KOPT-K1 (cell line): ENCODE measurements around the gene CHSY3.

Source experiments
- H3K27ac ChIP-seq: fragments of 200-600 bp; sonication (generic); 2 replicates; pipeline ENCODE4 v1.5.1; 2016; ENCODE audit warnings: antibody characterized with exemption, mild to moderate bottlenecking, low read depth, low read length; ENCODE audit not compliant: poor library complexity, severe bottlenecking
- H3K36me3 ChIP-seq: fragments of 200-600 bp; sonication (generic); 2 replicates; pipeline ENCODE4 v1.5.1; 2017; ENCODE audit warnings: antibody characterized with exemption, mild to moderate bottlenecking, low read length, moderate library complexity; ENCODE audit not compliant: insufficient read depth
- H3K9me3 ChIP-seq: fragments of 200-600 bp; sonication (generic); 2 replicates; pipeline ENCODE4 v1.5.1; 2017; ENCODE audit warnings: antibody characterized with exemption, low read length, mild to moderate bottlenecking; ENCODE audit not compliant: insufficient read depth, poor library complexity, severe bottlenecking

Gene CHSY3

GRCh38 chr5:129904102-129904666 lies at the start of gene CHSY3:
Gene CHSY3, plus strand, starts transcription at chr5:129904465.
- Histone ChIP-seq H3K27ac (no peak within 1 kb of the TSS), H3K36me3 (no peaks in the 10 kb centered on the region), H3K9me3 (no peaks in the 10 kb centered on the region)

DNA sequence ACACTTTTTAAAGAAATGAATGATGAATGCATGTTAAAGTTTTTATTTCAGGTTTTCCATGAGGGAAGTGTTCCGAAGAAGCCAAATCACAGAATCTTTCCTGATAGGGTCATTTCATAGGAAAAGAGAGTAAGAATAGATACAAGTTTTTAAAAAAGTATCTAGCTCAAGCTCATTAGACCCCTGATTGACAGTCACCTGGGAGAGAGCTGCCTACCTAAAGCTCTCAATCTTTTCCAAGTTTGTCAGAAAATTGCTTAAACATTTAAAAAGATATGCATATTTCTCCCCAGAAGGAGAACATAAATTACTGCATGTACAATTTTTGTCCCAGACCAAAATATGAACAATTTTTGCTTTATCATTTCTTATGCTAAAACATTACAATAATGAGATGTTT lies 47.9 kb upstream of the CHSY3 start:
- H3K36me3 ChIP-seq: no peaks in the 10 kb centered on the region
- no peaks in the 10 kb centered on the region for H3K9me3 ChIP-seq
- H3K27ac ChIP-seq: no peak overlapping the region

GRCh38 chr5:129857116-129857515 lies 47.1 kb upstream of the CHSY3 start:
- Histone ChIP-seq H3K36me3 (no peaks in the 10 kb centered on the region), H3K27ac (no peak overlapping the region), H3K9me3 (no peaks in the 10 kb centered on the region)

DNA sequence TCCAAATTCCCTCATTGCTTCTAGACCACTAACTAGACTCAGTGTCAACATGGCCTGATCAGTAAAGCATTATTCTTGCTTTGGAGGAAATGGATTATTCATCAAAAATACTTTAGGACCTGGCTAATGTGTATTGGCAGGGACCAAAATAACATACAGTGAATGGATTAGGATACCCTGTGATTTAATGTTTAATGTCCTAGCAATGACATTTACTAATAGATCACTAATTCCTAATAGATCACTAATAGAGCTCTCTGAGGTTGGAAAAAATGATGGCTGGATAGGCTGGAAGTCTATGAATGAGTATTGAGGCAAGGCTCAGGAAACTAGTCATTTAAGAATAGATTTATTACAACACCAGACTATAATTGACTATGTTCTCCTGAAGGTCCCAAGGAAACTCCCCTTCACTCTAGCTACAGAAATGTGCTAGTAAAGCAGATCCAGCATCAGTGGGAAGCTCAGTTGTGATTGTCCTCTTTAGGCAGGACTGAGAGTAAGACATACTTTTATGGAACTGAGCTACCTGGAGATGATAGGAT lies 46.1 kb upstream of the CHSY3 start:
- H3K9me3 ChIP-seq: no peaks in the 10 kb centered on the region
- no peaks in the 10 kb centered on the region for H3K36me3 ChIP-seq
- no peak overlapping the region for H3K27ac ChIP-seq

GRCh38 chr5:129884322-129884721 lies 19.9 kb upstream of the CHSY3 start:
- no peak overlapping the region for H3K27ac ChIP-seq
- H3K36me3 ChIP-seq: no peaks in the 10 kb centered on the region
- no peaks in the 10 kb centered on the region for H3K9me3 ChIP-seq

- H3K27ac ChIP-seq: no peak overlapping the region
- H3K9me3 ChIP-seq: no peaks in the 10 kb centered on the region
- H3K36me3 ChIP-seq: no peaks in the 10 kb centered on the region
Measured at GRCh38 chr5:129899454-129899853, 4.8 kb upstream of the CHSY3 start.

DNA sequence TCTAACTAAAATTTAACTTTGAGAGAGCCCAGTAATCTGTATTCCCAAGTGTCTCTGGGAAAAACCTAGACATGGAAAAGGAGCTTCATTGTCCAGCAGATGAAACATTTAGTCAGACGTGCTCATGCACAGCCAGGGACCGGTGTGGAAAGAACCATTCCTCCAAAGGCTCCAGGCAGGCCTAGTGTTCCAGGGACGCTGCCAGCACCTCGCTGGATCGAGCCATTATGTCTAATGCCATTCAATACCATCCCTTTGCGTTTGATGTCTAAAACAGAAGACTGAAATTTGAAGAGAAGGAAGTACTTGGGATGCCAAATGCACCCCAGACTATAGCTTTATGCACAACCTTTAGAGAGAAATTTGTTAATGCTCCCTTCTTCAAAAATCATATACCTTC lies 1.4 kb upstream of the CHSY3 start:
- H3K27ac ChIP-seq: no peak overlapping the region
- no peaks in the 10 kb centered on the region for H3K9me3 ChIP-seq
- no peaks in the 10 kb centered on the region for H3K36me3 ChIP-seq

DNA sequence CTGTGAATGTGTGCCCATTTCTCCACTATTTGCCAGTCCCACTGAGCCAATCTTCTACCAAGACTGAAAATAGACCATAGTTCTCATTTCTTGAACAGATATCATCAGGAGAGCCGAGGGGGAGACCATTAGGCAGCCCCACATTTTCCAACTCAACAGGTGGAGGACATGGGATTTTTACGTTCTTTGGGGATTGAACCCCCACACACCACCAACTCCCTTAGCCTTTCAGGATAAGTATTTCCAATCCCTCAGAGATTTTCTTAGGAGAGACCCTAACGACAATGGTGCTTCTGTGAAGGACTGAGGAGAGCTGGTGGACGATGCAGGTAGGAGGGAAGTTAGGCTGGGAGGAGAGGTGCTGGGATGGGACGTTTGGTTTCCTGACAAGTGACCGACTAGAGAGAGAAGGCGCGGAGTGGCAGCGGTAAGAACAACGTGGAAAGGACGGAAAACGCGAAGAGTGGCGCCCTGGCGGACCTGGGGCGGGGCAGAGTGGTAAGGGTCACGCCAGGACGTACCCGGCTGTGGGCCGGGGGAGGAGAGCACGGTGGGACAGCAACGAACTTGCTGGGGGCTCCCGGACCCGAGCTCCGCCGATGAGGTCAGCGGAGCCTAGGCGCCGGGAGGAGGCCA lies 681 bp upstream of the CHSY3 start:
- no peak overlapping the region for H3K27ac ChIP-seq
- H3K9me3 ChIP-seq: no peaks in the 10 kb centered on the region
- no peaks in the 10 kb centered on the region for H3K36me3 ChIP-seq

DNA sequence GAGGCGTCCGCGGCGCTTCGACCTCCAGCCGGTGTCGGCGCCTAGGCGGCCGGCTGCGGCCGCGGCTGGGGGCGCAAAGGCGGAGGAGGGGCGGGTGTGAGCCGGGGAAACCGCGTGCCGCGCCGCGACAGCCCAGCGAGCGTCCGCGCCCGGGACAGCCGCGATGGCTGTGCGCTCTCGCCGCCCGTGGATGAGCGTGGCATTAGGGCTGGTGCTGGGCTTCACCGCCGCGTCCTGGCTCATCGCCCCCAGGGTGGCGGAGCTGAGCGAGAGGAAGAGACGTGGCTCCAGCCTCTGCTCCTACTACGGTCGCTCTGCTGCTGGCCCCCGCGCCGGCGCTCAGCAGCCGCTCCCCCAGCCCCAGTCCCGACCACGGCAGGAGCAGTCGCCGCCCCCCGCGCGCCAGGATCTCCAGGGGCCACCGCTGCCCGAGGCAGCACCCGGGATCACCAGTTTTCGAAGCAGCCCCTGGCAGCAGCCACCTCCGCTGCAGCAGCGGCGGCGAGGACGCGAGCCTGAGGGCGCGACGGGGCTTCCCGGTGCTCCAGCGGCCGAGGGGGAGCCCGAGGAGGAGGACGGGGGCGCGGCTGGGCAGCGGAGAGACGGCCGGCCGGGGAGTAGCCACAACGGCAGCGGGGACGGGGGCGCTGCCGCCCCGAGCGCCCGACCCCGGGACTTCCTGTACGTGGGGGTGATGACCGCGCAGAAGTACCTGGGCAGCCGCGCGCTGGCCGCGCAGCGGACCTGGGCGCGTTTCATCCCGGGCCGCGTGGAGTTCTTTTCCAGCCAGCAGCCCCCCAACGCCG lies 605 bp downstream of the CHSY3 start:
- no peak overlapping the region for H3K27ac ChIP-seq
- no peaks in the 10 kb centered on the region for H3K9me3 ChIP-seq
- no peaks in the 10 kb centered on the region for H3K36me3 ChIP-seq

DNA sequence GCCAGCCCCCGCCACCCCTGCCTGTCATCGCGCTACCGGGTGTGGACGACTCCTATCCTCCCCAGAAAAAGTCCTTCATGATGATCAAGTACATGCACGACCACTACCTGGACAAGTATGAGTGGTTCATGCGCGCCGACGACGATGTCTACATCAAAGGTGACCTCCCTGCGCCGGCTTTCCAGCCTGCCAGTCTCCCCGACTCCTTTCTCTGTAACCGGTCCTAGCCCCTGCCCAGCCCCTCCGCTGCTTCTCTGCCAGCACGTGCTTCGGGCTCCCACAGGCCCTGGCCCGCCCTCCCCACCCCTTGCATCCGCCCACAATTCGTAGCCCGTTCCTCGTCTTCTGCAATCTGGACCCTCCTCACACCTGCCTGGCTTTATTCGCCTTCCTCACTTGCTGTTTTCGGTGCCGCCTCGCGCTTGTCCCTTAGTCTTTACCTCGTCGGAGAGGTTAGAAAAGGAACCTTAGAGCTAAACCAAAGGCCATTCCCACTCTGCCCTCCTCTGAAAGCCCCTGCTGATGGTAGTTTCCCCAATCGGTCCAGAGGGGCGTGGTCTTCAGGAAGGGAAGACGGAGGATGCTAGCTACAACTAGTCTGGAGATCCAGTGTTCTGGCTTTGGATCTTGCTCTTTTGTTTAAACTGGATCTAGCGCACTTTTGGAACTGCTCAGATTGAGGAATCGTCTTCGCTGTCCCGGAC lies 1.4 kb downstream of the CHSY3 start:
- Histone ChIP-seq H3K27ac (no peak overlapping the region), H3K9me3 (no peaks in the 10 kb centered on the region), H3K36me3 (no peaks in the 10 kb centered on the region)

DNA sequence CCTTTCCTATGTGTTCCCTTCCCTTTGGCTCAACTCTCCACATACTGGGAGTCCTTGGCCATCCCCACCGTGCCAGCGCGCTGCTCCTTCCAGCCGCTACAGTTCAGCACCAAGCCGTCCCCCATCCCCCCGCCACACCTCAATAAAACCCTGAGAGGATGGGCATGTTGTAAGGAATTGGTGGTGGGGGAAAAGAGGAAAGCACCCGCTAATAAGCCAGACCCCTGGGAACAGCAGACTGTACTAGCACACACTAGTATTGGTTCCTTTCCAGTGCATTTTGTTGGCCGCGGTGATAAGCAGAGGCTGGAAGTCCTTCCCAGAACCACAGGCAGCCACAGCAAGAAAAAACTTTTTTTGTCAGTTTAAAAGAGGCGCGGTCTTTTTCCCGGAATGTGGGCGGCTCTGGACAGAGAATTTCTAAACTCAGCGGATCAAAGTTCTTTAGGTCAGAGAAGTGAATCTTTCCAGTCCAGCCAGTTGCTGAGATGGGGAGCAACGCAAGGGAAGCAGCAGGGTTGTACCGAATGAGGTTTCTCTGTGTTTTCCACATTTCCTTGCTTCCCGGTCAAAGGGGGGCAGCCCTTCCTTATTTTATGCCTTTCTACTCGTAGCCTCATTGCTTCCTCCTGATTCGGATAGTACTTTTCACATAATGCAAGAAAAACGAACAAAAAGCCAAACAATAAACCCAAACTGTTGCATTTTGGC lies 2.1 kb downstream of the CHSY3 start:
- Histone ChIP-seq H3K27ac (no peak overlapping the region), H3K9me3 (no peaks in the 10 kb centered on the region), H3K36me3 (no peaks in the 10 kb centered on the region)

- H3K27ac ChIP-seq: no peak overlapping the region
- H3K36me3 ChIP-seq: no peaks in the 10 kb centered on the region
- no peaks in the 10 kb centered on the region for H3K9me3 ChIP-seq
Measured at GRCh38 chr5:129909225-129909624, 5.0 kb downstream of the CHSY3 start.

- Histone ChIP-seq H3K36me3 (no peaks in the 10 kb centered on the region), H3K27ac (no peak overlapping the region), H3K9me3 (no peaks in the 10 kb centered on the region)
Measured at GRCh38 chr5:129912601-129913255, 8.5 kb downstream of the CHSY3 start.

- Histone ChIP-seq H3K9me3 (no peaks in the 10 kb centered on the region), H3K27ac (no peak overlapping the region), H3K36me3 (no peaks in the 10 kb centered on the region)
Measured at GRCh38 chr5:129915415-129915814, 11.2 kb downstream of the CHSY3 start.
